Left kidney (tissue), 2 donors: ENCODE measurements around the gene RNF11. TPM values are rescaled to one million over a fixed set of nuclear protein-coding genes. Genes with fewer than 3 reads are reported as not detected.
A peak's percentile ranks its signal among the peaks of the same experiment; 100 is the strongest.

Experiments
- DNase-seq: peaks from one replicate; pipeline ENCODE4 v3.0.0-alpha.2; 2013
- polyA plus RNA-seq: library from polyadenylated mRNA; unstranded; fragments of 120-200 nt; gene quantifications from one replicate; pipeline ENCODE4 v1.2.1, GENCODE V29; 2013; ENCODE audit not compliant: insufficient read length

Gene RNF11
- polyA plus RNA-seq, 1 donor: 119 TPM

DNA sequence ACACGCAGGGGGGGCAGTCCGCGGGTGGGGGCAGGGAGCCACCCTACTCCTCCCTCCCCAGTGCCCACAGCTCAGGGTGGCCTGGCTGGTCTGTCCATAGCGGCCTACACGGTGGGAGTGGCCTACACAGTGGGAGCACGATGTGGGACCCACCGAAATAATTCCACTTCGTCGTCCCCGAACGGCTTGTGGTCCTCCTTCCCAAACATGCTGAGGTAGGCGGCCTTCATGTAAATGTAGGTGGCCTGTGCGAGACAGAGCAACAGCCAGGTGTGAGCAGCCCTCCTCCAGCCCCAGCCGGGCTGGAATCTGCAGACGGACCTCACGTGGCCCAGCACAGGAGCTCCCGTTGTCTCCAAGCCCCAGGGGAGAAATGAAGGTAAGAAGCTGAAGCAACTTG lies 59.9 kb downstream of the RNF11 start:
- no peak for DNase-seq

DNA sequence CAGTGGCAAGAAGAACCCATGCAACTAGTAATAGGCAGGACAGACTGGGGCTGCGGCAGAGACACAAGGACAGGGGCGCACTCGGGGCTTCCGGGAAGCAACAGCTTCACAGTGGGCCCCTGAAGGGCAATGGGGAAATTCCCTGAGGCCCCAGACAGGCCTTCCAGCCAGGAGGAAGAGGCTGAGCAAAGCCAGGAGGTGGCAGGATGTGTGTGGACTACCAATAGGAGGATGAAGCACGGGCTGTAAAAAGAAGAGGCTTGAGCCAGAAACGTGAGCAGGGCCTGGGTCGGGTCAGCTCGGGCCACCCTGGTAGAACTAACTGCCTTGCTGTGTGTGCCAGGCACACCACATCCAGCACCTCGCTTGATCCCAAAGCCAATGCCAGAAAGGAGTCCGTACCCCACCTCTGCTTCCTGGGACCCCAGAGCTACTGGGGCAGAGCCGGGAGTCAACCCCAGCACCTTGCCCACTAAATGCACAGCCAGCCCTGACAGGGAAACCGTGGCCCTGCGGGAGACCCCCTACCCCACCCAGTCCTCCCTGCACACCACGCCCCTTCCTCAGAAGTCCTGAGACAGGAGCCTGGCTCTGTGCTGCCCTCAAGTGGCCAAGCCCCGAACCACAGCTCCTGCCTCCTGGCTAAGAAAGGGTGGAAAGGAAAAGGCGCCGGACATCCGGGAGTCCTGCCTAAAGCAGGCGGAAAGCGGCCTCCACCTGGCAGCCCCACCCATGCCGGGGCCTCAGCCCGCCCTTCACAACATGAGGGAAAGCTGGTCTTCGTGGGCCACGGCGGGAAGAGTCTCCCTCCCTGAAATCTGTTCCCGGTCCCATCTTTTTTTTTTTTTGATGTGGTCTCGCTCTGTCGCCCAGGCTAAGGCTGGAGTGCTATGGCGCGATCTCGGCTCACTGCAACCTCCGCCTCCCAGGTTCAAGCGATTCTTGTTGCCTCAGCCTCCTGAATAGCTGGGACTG lies 60.6 kb downstream of the RNF11 start:
- peak; percentile 85 for DNase-seq

DNA sequence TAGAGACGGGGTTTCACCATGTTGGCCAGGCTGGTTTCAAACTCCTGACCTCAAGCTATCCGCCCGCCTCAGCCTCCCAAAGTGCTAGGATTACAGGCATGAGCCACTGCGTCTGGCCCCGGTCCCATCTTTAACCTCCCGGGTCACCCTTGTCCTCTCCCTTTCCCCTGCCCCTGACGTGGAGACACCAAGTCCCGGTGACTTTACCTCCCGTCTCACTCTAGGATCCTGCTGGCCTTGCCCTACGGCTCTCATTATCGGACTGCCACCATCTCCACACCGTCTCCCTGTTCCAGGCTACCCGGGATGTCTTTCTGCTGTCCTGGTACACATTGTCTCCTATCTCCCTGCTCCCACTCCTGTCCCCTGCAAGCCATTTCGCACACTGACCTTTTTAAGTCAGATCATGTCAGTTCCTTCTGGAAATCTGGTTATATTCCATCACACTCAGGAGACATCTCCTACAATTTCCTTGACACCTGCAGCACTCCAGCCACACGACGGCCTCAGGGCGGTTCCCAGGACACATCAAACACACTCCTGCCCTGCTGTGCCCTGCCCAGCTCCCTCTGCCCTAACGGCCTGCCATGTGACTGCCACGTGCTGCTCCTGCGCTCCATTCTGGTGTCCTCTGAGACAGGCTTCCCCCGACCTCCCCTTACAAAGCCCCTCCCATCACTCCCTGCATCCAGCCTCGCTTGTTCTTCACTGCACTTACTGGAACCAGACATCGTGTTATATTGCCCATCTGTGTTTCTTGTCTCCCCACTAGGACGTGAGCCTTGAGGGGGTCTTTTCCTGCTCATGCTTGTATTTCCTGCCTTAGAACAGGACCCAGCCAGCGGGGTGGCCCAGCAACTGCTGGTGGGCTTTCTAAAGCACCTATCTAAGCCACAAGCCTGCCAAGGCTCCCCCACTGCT lies 61.6 kb downstream of the RNF11 start:
- DNase-seq: no peak

DNA sequence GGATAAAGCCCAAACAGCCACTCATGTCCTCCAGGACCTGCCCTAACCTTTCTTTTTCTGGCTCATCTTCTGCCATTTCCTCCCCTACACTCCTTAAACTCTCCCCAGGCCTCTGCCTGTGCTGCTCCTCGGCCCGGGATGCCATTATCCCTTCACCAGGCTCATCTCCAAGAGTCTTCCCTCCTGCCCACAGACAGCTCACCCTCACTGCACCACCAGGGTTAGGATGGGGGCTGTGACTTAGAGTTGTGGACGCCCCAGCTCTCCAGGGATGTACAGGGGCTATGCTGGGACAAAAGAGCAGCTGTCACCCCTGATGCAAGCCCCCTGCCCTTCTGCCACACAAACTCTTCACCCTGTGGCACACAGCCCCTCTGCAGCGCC lies 62.2 kb downstream of the RNF11 start:
- no peak for DNase-seq

DNA sequence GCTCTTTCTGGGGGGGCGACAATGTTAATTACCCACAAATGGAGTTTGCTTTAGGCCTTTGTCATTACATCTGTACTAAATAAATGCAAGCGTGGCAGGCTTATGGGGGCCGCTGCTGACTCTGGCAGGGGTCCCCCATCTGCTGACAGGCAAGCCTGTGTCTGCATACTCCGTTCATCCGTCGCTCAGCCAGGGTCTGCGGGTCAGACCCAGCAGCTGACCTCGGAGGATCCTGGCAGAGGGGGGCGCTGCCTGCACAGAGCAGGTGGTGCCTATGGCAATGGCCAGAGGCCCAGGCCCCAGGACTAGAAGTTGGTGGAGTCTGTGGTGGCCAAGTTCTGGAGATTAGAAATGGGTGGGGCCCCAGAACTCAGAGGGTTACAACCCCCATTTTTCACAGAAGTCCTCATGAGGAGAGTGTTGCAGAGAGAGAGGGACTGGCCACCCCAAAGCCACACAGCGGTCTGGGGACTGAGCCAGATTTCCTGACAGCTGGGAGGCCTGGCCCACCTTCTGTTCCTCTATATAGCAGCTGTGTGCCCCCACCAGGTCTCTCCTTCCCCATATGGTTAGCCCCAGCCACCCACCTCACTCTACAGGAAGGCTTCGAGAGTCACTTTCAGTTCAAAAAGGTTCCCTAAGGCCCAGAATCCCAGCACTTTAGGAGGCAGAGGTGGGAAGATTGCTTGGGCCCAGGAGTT lies 63.3 kb downstream of the RNF11 start:
- DNase-seq: no peak

DNA sequence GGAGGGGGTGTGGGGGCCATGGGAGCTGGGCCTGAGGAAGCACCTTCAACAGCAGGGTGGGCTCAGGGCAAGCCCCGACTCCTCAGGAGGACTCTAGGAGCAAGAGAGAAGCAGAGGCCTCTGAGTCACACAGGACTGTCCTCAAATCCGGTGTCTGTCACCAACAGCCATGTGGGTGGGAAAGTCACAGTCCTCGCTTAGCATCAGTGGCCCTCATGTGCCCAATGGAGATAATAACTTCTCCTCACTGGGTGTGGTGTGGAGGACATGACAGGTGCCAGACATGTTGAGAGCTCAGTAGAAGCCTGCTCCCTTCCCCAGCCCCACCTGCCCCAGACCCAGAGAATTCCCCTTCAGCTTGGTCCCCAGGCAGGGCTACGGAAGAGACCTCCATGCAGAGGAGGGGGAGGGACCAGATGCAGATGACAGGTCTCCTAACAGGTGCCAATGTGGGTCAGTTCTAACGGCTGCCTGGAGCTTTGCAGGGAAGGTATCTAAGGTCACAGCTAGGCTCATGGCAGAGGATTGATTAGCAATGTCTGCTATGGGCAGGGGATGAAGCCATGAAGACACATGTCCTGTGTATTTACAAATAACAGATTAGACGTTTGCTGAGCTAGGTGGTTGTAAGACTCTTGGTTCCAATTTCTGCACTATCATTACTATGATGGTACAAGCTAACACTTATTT lies 64.1 kb downstream of the RNF11 start:
- no peak for DNase-seq

DNA sequence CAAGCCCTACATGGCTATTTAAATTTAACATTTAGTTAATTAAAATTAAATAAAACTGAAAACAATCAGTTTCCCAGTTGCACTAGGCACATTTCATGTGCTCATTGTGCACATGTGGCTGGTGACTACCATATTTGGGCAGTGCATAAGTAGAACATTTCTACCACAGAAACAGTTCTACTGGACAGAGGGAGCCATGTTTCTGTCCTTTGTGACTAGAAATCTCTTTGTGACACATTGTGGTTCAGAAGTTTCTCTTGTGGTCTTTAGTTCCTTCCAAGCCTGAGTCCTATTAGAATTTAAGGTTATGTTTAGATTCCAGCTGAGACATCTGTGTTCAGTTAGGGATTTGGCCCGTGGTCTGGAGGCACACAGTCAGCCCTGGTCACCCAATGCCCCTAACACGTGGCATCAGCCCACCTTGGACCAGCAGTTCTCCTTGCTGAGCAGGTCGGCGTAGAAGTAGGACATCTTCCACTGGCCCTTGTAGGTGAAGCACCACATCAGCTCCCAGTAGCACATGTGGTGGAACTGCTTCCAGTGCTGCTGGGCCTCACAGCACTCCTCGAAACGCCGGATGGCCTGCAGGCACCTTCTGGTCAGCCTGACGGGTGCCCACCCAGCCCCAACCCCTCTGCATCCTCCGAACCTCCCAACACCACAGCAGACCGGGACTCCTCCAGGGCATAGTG lies 65.2 kb downstream of the RNF11 start:
- no peak for DNase-seq

DNA sequence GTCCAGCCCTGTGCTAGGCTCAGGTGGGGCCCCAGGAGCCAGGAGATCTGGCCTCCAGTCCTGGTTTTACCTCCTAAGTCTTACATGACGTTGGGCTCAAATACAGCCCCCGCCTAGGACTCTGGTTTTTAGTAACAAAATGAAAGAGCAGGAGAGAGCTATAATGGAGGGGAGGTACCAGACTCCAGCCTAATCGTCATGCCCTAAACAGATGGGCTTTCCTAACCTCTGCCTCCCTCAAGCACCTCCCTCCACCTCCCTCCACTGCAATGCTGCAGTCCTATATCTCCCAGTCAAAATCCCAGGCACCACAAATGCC lies 65.7 kb downstream of the RNF11 start:
- no peak for DNase-seq

DNA sequence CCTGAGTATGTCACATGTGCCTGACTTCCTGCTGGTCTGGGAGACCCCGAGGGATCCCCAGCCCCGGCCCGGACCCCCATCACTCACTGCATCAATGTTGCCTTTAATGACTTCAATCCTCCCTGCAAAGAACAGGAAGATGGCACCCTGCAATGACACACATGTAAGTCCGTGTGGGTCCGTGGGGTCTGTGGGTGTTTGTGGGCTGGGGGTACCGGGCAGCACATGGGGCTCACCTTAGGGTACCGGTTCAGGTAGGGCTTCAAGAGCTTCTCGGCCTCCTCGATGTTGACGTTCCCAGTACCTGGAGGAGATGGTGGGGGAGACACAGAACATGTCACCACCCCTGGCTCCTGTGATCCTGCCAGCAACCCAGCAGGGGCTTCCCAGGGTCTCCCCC lies 66.2 kb downstream of the RNF11 start:
- no peak for DNase-seq

DNA sequence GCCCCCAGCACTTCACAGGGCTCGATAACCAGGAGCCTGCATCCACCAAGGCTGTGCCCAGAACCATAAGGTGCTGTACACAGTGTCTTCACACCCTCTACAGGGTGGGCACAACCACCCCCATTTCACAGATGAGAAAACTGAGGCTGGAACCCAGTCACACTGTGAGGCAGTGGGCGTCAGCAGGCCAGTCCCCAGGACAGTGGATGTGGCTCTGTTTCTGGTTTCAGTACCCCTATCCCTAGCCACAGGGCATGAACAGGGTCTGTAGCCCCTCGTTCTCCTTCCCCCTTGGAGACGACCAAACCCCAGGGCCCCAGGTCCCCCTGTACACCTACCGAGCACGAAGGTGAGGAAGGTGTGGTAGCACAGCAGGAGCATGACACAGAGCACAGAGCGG lies 66.7 kb downstream of the RNF11 start:
- DNase-seq: no peak

DNA sequence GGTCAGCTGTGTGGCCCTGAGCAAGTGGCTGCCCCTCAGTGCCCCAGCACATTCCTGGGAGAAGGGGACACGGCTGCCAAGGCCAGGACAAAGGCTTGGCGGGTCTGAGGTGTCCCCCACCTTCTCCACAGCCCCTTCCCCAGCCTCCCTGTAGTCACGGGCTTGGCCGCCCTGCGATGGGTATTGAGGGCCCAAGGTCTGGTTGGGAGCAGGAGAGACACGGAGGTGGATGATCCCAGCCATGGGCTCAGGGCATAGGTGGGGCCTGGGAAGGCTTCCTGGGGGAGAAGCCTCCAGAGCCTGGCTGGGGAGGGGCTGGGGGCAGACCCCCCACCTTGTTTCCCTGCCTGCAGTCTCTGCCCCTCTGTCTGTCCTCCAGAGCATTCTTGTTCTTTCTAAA lies 67.2 kb downstream of the RNF11 start:
- DNase-seq: no peak

DNA sequence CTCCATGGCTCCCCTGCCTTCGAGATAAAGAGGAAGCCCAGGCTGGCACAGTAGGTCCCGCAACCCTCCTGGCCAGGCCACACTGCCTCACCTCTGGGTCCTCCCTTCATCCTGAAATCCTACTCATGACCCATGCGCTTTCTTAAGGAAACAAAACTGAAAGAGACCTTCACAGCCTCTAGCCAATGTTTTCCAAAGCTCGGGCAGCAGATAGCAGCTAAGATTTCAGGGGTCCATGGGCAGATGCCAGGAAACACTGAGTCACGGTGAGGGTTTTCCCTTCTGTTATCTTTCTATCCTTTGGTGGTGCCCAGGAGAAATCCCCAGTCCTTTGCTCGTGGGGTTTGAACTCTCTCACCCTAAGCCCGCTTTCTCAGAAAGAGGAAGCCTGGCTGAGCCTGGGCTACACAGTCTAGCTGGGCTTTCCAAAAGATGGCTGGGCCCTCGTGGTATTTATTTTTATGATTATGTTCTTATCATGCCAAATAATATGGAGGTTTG lies 67.7 kb downstream of the RNF11 start:
- DNase-seq: no peak

DNA sequence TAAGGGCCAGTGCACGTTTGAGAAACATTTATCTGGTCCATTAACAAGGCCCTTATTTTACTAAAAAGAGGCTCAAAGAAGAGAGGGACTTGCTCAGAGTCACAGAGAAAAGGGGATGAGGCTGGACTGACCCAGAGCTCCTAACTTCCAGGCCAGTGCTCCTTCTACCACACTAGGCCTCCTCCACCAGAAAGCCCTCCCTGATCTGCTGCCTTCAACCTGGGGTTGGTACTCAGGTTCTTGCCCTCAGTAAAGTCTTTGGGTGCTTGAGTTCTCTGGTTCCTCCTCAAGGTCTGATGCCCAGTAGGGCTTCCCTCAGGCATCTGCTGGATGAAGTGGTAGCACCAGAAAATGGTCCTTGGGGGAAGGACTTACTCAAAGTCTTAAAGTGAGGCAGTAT lies 68.3 kb downstream of the RNF11 start:
- DNase-seq: no peak

DNA sequence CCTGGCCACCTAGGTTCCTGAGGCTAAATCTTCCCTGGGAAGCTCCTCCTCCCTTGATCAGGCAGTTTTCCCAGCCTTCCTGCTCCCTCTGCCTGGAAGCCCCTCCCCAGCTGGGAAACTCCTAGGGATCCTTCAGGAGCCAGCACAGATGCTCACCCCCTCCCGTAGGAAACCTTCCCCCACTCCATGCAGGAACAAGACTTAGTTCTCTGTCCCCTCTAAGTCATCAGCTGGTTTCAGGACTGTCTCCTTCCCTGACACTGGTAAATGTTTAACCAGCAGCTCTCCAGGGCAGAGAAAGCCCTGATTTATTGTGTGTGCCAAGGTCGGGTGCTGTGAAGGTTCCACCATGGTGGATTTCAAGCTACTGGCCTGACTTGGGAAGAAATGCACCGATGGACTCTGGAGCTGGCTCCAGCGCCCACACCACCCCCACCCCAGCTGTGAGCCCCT lies 69.3 kb downstream of the RNF11 start:
- DNase-seq: no peak

DNA sequence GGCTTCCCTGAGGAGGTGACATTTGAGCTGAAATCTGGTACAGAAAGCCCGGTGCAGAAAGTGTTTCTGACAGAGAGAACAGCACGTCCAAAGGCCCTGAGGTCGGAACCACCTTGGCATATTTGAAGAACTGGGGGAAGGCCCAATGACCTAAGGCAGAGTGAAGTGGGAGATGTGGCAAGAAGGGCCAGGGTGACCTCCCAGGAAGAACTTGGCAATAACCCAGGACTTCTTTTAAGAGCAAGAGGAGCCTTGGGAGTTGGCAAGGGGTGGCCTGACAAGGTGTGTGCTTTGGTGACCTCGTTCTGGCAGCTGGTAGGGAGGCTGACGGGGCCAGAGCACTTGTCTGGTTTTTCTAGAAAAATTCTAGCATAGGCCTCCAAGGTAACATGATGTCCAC lies 70.9 kb downstream of the RNF11 start:
- no peak for DNase-seq

DNA sequence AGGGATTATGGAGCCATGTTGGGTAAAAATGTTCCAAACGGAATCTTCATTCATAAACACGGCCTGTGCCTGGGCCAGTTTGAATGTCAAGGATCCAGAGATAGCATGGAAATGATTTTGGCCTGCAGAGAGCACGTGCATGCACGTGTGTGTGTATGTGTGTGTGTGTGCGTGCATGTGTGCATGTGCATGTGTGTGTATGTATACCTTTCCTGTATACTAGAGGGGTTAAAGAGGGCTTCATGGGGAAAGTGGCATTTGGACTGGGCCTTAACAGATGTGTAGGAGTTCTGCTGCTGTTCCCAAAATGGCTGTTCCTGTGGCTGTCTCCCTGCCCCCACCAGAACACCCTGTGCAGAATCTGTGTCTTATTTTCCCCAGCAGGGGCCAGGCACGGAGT lies 72.6 kb downstream of the RNF11 start:
- no peak for DNase-seq

DNA sequence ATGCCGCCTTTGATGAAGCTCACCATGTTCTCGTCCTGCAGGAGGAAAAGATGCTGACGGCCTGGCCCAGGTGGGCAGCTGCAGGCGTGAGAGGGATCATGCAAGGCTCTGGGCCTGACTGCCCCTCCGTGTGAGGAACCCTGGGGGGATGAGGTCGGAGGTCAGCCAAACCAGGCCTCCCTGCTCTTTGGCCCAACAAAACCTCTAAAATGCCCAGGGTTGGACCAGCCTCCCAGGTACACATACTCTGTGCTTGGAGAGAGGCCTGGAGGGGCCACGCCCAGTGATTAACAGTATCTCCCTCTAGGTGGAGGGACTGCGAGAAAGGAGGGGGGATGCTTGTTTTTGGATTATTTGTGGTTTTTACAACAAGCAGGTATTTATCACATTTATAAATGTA lies 73.2 kb downstream of the RNF11 start:
- DNase-seq: no peak

DNA sequence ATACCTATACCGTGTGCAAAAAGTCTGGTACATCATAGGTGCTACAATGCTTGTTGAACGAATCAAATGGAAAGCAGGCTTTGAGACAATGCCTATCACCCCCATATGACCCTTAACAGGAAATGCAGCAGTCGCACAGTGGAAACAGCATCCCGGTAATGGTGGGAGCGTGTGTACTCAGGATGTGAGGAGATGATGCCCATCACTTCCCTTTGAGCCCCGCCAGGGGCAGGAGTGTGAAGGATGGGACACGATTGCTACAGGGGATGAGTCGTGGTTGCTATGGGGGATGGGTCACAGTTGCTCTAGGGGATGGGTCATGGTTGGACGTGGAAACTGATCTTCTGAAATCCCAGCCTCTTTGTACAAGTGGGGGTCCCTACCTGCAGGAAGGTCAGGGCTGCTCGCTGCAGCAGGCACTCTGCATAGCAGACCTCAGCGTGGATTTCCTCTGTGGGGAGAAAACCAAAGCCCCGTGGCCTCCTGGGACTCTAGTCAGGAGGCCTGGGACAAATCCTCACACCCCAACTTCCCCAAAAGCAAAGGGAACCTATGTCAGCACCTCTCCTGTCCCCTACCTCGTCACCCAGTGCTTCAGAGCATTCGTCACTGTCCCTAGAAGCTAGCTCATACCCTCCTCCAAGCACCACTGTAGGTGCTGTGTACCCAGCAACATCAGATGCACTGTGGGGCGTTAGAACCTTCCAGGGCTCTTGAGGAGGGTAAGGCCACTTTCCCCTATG lies 75.0 kb downstream of the RNF11 start:
- no peak for DNase-seq

DNA sequence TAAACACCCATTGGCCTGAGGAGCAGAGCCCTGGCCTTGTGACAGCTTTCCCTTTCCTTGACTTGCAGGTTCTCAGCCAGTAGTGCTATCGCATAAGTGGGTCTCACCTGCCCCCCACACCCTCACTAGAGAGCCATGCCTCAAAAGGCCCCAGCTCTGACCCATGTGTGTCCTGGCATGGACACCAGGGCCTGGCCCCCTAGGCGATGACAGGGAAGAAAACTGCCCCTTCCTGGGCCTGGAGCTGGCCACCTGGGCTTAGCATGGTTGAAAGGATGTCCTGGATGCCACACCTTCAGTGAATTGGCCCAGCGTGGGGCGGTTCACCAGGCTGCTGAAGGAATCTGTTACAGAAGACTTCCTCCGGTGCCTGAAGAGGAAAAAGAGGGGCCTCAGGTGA lies 75.8 kb downstream of the RNF11 start:
- no peak for DNase-seq

DNA sequence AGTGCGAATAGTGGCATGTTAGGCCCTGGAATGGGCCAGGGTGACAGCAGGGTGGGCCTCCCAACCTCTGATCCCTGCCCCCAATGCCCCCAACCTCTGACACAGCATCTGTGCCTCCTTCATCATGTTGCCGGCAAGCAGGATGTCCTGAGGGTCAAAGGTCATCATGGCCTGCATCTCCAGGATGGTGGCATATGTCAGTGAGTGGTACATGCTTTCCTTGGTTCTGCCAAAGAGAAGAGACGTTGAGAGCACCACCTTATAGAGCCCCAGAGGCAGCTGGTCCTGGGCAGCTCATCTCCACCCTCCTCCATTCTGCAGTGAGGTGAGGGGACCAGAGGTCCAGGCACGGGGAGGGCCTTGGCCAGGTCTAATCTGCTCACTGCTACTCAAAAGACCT lies 76.6 kb downstream of the RNF11 start:
- DNase-seq: no peak
